AG04450 (cell line): ENCODE data around the gene SECISBP2. TPM values are rescaled to one million over a fixed set of nuclear protein-coding genes. Genes with fewer than 3 reads are reported as not detected.

Experiments
- CTCF ChIA-PET: fragments of 300-600, 350-600 bp; formaldehyde crosslinking; extraction: SDS; loops from one replicate; lab custom pipeline; 2022; ENCODE audit warnings: antibody characterized with exemption, inconsistent platforms; lab: Charles Lee
- POLR2A ChIA-PET: fragments of 350-600 bp; formaldehyde crosslinking; extraction: SDS; loops from one replicate; lab custom pipeline; 2021; ENCODE audit warnings: antibody characterized with exemption, inconsistent platforms; lab: Yijun Ruan, JAX
- DNase-seq: peaks from one replicate; pipeline ENCODE4 v3.0.0-alpha.2; 2011; ENCODE audit warnings: low read depth, low spot score
- H3K27ac ChIP-seq: one replicate; pipeline ENCODE4 v1.5.1; 2012; ENCODE audit warnings: low read depth, low read length, control low read depth
- H3K27me3 ChIP-seq: one replicate; pipeline ENCODE4 v1.6.0; 2012; ENCODE audit warnings: low read length; ENCODE audit not compliant: control insufficient read depth, insufficient read depth
- H3K4me3 ChIP-seq: 2 replicates; pipeline ENCODE4 v1.5.1; 2011; ENCODE audit warnings: mild to moderate bottlenecking, low read depth, low read length, control low read depth
- H3K9me3 ChIP-seq: 2 replicates; pipeline ENCODE4 v1.5.1; 2012; ENCODE audit warnings: low read length; ENCODE audit not compliant: control insufficient read depth, insufficient read depth
- polyA plus RNA-seq: library from polyadenylated mRNA; depleted of rRNA; stranded (reverse); fragments of >200 nt; gene quantifications from 2 replicates; pipeline ENCODE4 v1.2.3, GENCODE V29; 2011
- TF ChIP-seq, protein P1 (sequence below): IDR thresholded peaks from 2 replicates; pipeline ENCODE4 v1.5.1; 2011; ENCODE audit warnings: low read depth, low read length, control low read depth, inconsistent platforms

The SECISBP2 gene
- polyA plus RNA-seq, 1 experiment = 26.3 TPM

DNA sequence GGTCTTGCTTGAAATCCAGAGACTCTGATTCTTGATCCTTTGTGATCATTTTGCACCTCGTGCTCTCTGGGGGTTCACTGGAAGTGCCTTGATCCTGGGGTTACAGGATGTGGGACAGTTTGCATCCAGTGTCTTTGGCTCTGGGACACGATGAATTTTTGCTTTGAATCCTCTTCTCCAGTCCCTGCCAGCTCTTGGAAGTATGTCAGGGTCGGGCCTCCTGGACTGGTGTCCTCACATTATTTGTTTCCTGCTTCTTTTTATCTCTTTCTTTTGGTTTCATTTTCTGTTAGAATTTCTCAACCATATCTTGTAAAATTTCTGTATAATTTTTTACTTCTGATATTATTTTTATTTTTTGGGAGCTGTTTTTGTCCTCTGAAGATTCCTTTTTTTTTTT, 34.2 kb downstream of the SECISBP2 start:
- no peak for DNase-seq
- TF ChIP-seq, protein P1, sequence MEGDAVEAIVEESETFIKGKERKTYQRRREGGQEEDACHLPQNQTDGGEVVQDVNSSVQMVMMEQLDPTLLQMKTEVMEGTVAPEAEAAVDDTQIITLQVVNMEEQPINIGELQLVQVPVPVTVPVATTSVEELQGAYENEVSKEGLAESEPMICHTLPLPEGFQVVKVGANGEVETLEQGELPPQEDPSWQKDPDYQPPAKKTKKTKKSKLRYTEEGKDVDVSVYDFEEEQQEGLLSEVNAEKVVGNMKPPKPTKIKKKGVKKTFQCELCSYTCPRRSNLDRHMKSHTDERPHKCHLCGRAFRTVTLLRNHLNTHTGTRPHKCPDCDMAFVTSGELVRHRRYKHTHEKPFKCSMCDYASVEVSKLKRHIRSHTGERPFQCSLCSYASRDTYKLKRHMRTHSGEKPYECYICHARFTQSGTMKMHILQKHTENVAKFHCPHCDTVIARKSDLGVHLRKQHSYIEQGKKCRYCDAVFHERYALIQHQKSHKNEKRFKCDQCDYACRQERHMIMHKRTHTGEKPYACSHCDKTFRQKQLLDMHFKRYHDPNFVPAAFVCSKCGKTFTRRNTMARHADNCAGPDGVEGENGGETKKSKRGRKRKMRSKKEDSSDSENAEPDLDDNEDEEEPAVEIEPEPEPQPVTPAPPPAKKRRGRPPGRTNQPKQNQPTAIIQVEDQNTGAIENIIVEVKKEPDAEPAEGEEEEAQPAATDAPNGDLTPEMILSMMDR = no peak
- Histone ChIP-seq H3K4me3 (no peak overlapping the region), H3K9me3 (no peaks in the 10 kb centered on the region), H3K27ac (no peak overlapping the region), H3K27me3 (no peaks in the 10 kb centered on the region)
- CTCF ChIA-PET = no interaction called here
- POLR2A ChIA-PET = no interaction called here

DNA sequence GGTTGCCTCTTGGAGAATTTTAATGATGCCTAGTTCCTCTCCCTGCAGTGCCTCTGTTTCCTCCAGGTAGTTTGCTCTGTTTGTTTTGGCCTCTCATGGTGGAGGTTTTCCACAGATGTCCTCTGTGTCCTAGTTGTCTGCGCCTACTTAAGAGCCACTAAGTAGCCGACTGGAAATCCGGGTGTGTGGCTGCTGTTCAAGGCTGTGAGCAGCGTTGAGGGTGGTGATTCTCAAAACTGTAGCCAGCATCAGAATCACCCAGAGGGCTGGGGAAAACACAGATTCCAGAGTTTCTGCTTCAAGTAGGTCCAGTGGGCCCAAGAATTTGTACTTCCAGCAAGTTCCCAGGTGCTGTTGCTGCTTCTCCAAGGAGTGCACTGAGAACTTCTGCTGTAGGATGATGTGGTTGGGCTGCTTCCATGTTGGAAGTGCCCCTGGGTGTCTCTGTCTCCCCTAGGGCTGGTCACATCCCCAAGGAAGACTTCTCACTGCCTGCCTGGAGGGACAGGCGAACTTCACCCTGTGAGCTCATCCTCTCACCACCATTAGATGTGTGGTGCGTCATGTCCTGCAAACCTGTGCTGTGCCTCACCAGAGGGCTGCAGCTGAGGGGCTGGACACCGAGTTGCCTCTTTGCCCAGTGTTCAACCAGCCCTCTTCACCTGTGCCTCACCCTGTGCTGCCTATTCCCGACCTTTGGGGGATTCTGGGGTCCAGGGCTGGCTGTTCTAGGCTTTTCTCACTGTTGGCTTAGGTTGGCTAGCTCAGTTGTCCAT, 34.8 kb downstream of the SECISBP2 start:
- H3K9me3 ChIP-seq = no peaks in the 10 kb centered on the region
- CTCF ChIA-PET = interaction anchor here (1.9 kb wide), 1 partner anchor 196 kb away, joined by 7 read pairs; no protein-coding TSS in a partner anchor
- POLR2A ChIA-PET = no interaction called here
- H3K4me3 ChIP-seq = no peak overlapping the region
- no peak for DNase-seq
- H3K27ac ChIP-seq = no peak overlapping the region
- TF ChIP-seq, protein P1 = no peak
- no peaks in the 10 kb centered on the region for H3K27me3 ChIP-seq

DNA sequence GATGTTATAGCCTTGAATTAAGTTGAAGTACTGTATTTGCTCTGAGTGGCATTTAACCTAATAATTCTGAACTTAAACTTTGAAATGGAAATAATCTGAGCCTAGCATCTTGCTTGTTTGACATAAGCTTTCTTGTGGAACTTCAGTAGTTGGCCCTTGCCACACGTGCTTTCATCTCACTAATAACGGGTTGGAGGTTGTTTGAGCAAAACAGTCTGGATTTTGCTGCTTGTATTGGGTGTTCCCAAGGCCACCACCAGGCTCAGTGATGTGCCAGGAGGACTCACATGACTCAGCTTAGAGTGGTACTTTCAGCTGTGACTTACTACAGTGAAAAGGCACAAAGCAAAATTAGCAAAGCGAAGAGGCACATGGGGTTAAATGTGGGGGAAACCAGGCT, 35.7 kb downstream of the SECISBP2 start:
- TF ChIP-seq, protein P1 = no peak
- ChIA-PET CTCF (interaction anchor here (1.9 kb wide), 1 partner anchor 195 kb away, joined by 7 read pairs; no protein-coding TSS in a partner anchor), POLR2A (no interaction called here)
- H3K27me3 ChIP-seq = no peaks in the 10 kb centered on the region
- no peak for DNase-seq
- H3K9me3 ChIP-seq = no peaks in the 10 kb centered on the region
- H3K27ac ChIP-seq = no peak overlapping the region
- H3K4me3 ChIP-seq = no peak overlapping the region

DNA sequence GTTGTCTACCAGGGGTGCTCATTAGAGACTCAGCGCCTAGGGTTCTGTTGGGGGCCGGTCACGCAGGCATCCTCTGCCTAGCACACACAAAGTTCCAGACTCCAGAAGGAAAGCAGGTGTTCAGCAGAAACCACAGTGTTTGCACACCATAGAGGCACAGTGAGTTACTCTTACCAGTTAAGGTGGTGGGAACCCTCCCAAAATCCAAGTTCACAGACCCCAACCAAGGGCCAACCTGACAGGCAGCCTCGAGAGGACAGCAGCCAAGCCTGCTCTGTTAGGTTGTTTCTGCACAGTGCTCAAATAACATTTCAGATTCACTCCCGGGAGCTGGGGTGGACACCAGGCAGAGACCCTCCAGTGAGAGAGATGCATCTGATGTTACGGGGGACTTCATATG, 36.2 kb downstream of the SECISBP2 start:
- CTCF ChIA-PET = interaction anchor here (1.9 kb wide), 1 partner anchor 194 kb away, joined by 7 read pairs; no protein-coding TSS in a partner anchor
- no peaks in the 10 kb centered on the region for H3K27me3 ChIP-seq
- H3K27ac ChIP-seq = no peak overlapping the region
- DNase-seq = no peak
- TF ChIP-seq, protein P1 = no peak
- POLR2A ChIA-PET = no interaction called here
- no peak overlapping the region for H3K4me3 ChIP-seq
- no peaks in the 10 kb centered on the region for H3K9me3 ChIP-seq

DNA sequence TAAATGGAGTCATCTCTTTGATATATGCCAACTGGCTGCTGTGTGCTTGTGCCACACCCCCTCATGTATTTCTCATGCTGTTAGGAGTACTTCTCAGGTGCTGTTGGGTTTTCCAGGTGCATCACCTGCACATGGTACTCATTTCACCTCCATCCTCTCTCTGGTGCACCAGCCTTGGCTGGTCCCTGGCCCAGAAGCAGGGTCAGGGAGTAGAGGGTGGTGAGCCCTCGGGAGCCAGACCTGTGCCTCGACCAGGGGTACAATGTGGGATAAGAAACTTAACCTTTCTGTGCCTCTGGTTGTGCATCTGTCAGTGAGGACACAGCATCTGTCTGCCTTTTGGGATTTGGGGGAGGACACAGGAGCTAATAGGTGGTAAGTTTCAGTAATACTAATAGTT, 38.5 kb downstream of the SECISBP2 start:
- ChIA-PET CTCF (interaction anchor here (2.7 kb wide), 1 partner anchor 192 kb away, joined by 20 read pairs; no protein-coding TSS in a partner anchor), POLR2A (no interaction called here)
- Histone ChIP-seq H3K27me3 (no peaks in the 10 kb centered on the region), H3K27ac (no peak overlapping the region), H3K4me3 (no peak overlapping the region), H3K9me3 (no peaks in the 10 kb centered on the region)
- no peak for DNase-seq
- TF ChIP-seq, protein P1 = no peak
